Endothelial cell of umbilical vein (primary cell): ENCODE results near the gene SPATA3. TPM values are rescaled to one million over a fixed set of nuclear protein-coding genes. Genes with fewer than 3 reads are reported as not detected.

Experiments
- BruUV-seq: library from RNA; stranded (reverse); fragments of 400-500 nt; replicated peaks from 2 replicates; lab custom pipeline; 2021; lab: Mats Ljungman, UMichigan
- CTCF ChIA-PET: fragments of 300-600, 350-600 bp; sonication (Branson Sonifier 250); formaldehyde crosslinking; loops from one replicate; lab custom pipeline; 2021; ENCODE audit warnings: antibody characterized with exemption, inconsistent platforms; lab: Charles Lee
- POLR2A ChIA-PET: fragments of 300-600, 350-600 bp; sonication (Branson Sonifier 250); formaldehyde crosslinking; loops from one replicate; lab custom pipeline; 2021; ENCODE audit warnings: antibody characterized with exemption, inconsistent platforms; lab: Charles Lee
- DNase-seq: peaks from one replicate; pipeline ENCODE4 v3.0.0-alpha.2; 2011; ENCODE audit warnings: low read depth, low spot score
- FAIRE-seq: peaks from 2 replicates; lab custom pipeline; 2011; peaks lifted over from hg19 to GRCh38; lab: Jason Lieb, UNC
- H2AFZ ChIP-seq: 2 replicates; pipeline ENCODE4 v1.6.0; 2012; ENCODE audit warnings: low read depth, low read length, control low read depth, inconsistent platforms
- H3K27ac ChIP-seq: 2 replicates; pipeline ENCODE4 v1.5.1; 2011; ENCODE audit warnings: low read depth, mild to moderate bottlenecking, control low read depth, low read length, moderate library complexity; ENCODE audit not compliant: insufficient read depth
- H3K27me3 ChIP-seq, 2 experiments: 2 replicates each; pipeline versions ENCODE4 v1.6.0 to v1.6.1; 2011; ENCODE audit warnings: low read length in 2 of 2, mixed read lengths in 1 of 2; ENCODE audit not compliant: control insufficient read depth in 2 of 2, insufficient read depth in 2 of 2
- H3K36me3 ChIP-seq, 2 experiments: 2 replicates in 1 of 2; 3 replicates in 1 of 2; pipeline ENCODE4 v1.5.1; 2011; ENCODE audit warnings: low read length in 2 of 2, mild to moderate bottlenecking in 1 of 2, moderate library complexity in 1 of 2; ENCODE audit not compliant: control insufficient read depth in 2 of 2, insufficient read depth in 2 of 2; ENCODE audit errors: extremely low read depth in 1 of 2
- H3K4me1 ChIP-seq: 3 replicates; pipeline ENCODE4 v1.5.1; 2011; ENCODE audit warnings: mild to moderate bottlenecking, low read length; ENCODE audit not compliant: control insufficient read depth, insufficient read depth; ENCODE audit errors: extremely low read depth
- H3K4me2 ChIP-seq: 2 replicates; pipeline ENCODE4 v1.6.1; 2011; ENCODE audit warnings: low read length, control low read depth, mixed read lengths; ENCODE audit not compliant: insufficient read depth
- H3K4me3 ChIP-seq, 3 experiments: fragments of 200-600 bp in 1 of 3; sonication (generic), shearing (Covaris generic) in 1 of 3; replicated peaks in 1 of 3; 2 replicates each; pipeline ENCODE4 v1.5.1; 2011 to 2016; ENCODE audit warnings: control low read depth in 3 of 3, low read length in 3 of 3, mild to moderate bottlenecking in 2 of 3, inconsistent platforms in 1 of 3, low read depth in 1 of 3, moderate library complexity in 1 of 3; ENCODE audit not compliant: insufficient read depth in 1 of 3
- H3K79me2 ChIP-seq: 2 replicates; pipeline ENCODE4 v1.6.0; 2012; ENCODE audit warnings: low read length, inconsistent platforms; ENCODE audit not compliant: control insufficient read depth, insufficient read depth
- H3K9ac ChIP-seq: replicated peaks from 2 replicates; pipeline ENCODE3; 2011; ENCODE audit warnings: low read length, control low read depth; ENCODE audit not compliant: insufficient read depth; ENCODE audit errors: extremely low read depth
- H3K9me1 ChIP-seq: replicated peaks from 3 replicates; pipeline ENCODE4 v1.6.0; 2011; ENCODE audit warnings: mild to moderate bottlenecking, low read length; ENCODE audit not compliant: control insufficient read depth, insufficient read depth; ENCODE audit errors: extremely low read depth
- H3K9me3 ChIP-seq: replicated peaks from 2 replicates; pipeline ENCODE4 v1.5.1; 2012; ENCODE audit warnings: low read length, inconsistent platforms; ENCODE audit not compliant: control insufficient read depth, insufficient read depth
- H4K20me1 ChIP-seq: replicated peaks from 2 replicates; pipeline ENCODE3; 2011; ENCODE audit warnings: mild to moderate bottlenecking, low read length; ENCODE audit not compliant: control insufficient read depth, insufficient read depth; ENCODE audit errors: extremely low read depth
- FOS ChIP-seq: IDR thresholded peaks from 2 replicates; pipeline ENCODE4 v1.6.1; 2011; ENCODE audit warnings: mild to moderate bottlenecking, low read length, moderate library complexity, borderline replicate concordance; ENCODE audit not compliant: insufficient read depth
- GATA2 ChIP-seq: IDR thresholded peaks from 2 replicates; pipeline ENCODE4 v1.7.0; 2011; ENCODE audit warnings: low read depth, mild to moderate bottlenecking, moderate library complexity, mixed read lengths, low read length; ENCODE audit not compliant: insufficient read length, insufficient read depth
- MYC ChIP-seq: IDR thresholded peaks from one replicate; pipeline ENCODE4 v1.6.1; 2011; ENCODE audit warnings: mild to moderate bottlenecking, low read depth, low read length
- POLR2A ChIP-seq: IDR thresholded peaks from 2 replicates; pipeline ENCODE4 v1.6.1; 2012; ENCODE audit warnings: low read depth, mild to moderate bottlenecking, control low read depth, low read length
- POLR2AphosphoS5 ChIP-seq: IDR thresholded peaks from 2 replicates; pipeline ENCODE4 v1.6.1; 2012; ENCODE audit warnings: low read depth, mild to moderate bottlenecking, control low read depth, low read length, moderate library complexity; ENCODE audit not compliant: insufficient read depth
- dilution Hi-C: fragments of 300-500 bp; cut with MboI; formaldehyde crosslinking; loops from one replicate; pipeline ENCODE4 v1.15.0; 2019; ENCODE audit warnings: low sequenced_read_pairs; ENCODE audit not compliant: extremely low pct_ligation_motif_present
- intact Hi-C: fragments of 100-400 bp; cut with micrococcal nuclease; formaldehyde crosslinking; loops from one replicate; pipeline ENCODE4 v1.10.0; 2022
- polyA plus RNA-seq, 4 experiments: library from polyadenylated mRNA; depleted of rRNA in 3 of 4; stranded (reverse) in 3 of 4; unstranded in 1 of 4; fragments of >200 nt; gene quantifications; 2 replicates each; pipeline versions ENCODE4 v1.2.1 to v1.2.3, GENCODE V29; 2011 to 2012; ENCODE audit warnings: missing spikeins in 1 of 4
- total RNA-seq: library from RNA; stranded (reverse); gene quantifications from 2 replicates; pipeline ENCODE4 v1.2.3, GENCODE V29; 2021
- TF ChIP-seq, protein P1 (sequence below), 2 donors: IDR thresholded peaks; 1 replicate in 1 of 2; 2 replicates in 1 of 2; pipeline ENCODE4 v1.5.1; 2011; ENCODE audit warnings: low read length in 2 of 2, mild to moderate bottlenecking in 2 of 2, moderate library complexity in 2 of 2, control low read depth in 1 of 2, inconsistent platforms in 1 of 2, low read depth in 1 of 2; ENCODE audit not compliant: insufficient read depth in 1 of 2; ENCODE audit errors: extremely low read depth in 1 of 2
- TF ChIP-seq, protein P2 (sequence below): IDR thresholded peaks from 2 replicates; pipeline ENCODE4 v1.6.1; 2011; ENCODE audit not compliant: insufficient read depth, insufficient read length

The SPATA3 gene
- total and polyA plus RNA-seq, 2 donors (not counting 3 experiments of a cell fraction or from before 2014, with no cell fraction given) = not detected

DNA sequence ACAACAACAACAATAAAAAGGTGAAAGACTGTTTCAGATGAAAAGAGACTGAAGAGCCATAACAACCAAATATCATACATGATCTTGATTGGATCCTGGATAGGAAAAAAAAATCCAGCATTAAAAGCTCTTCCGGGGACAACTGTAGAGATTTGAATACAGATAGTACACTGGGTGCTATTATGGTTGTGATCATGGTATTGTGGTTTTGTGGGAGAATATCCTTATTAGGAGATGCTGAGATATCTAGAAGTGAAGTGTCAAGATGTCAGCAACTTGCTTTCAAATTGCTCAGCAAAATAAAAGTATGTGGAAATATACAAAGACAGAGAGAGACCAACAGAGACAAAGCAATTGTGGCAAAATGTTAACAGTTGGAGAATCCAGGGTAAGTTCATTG lies 15.5 kb upstream of the SPATA3 start:
- no peaks in the 10 kb centered on the region for H3K9me3 ChIP-seq
- FAIRE-seq (no peak), DNase-seq (no peak)
- POLR2A ChIA-PET = no interaction called here
- dilution Hi-C loops = no loop called here
- no TSS peak for BruUV-seq
- no peak overlapping the region for H3K4me3 ChIP-seq
- H3K9ac ChIP-seq = no peak overlapping the region
- no peaks in the 10 kb centered on the region for H3K27me3 ChIP-seq
- CTCF ChIA-PET = no interaction called here
- no peaks in the 10 kb centered on the region for H3K79me2 ChIP-seq
- no peaks in the 10 kb centered on the region for H4K20me1 ChIP-seq
- H3K4me1 ChIP-seq = no peaks in the 10 kb centered on the region
- H3K36me3 ChIP-seq = no peaks in the 10 kb centered on the region
- H3K4me2 ChIP-seq = no peak overlapping the region
- no peak overlapping the region for H3K27ac ChIP-seq
- H3K9me1 ChIP-seq = no peaks in the 10 kb centered on the region
- no peak overlapping the region for H2AFZ ChIP-seq
- no peak for TF ChIP-seq GATA2
- TF ChIP-seq, protein P1, sequence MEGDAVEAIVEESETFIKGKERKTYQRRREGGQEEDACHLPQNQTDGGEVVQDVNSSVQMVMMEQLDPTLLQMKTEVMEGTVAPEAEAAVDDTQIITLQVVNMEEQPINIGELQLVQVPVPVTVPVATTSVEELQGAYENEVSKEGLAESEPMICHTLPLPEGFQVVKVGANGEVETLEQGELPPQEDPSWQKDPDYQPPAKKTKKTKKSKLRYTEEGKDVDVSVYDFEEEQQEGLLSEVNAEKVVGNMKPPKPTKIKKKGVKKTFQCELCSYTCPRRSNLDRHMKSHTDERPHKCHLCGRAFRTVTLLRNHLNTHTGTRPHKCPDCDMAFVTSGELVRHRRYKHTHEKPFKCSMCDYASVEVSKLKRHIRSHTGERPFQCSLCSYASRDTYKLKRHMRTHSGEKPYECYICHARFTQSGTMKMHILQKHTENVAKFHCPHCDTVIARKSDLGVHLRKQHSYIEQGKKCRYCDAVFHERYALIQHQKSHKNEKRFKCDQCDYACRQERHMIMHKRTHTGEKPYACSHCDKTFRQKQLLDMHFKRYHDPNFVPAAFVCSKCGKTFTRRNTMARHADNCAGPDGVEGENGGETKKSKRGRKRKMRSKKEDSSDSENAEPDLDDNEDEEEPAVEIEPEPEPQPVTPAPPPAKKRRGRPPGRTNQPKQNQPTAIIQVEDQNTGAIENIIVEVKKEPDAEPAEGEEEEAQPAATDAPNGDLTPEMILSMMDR (IDR thresholded peaks at IDR 0.05; ENCODE audit: extremely low read depth in 1 of 2, insufficient read depth in 1 of 2, low read depth in 1 of 2, low read length in 2 of 2) = no peak
- TF ChIP-seq, protein P2, sequence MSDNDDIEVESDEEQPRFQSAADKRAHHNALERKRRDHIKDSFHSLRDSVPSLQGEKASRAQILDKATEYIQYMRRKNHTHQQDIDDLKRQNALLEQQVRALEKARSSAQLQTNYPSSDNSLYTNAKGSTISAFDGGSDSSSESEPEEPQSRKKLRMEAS = no peak
- TF ChIP-seq POLR2AphosphoS5 = no peak
- no peak for TF ChIP-seq POLR2A
- no peak for TF ChIP-seq FOS
- TF ChIP-seq MYC = no peak
- intact Hi-C loops = no loop called here
